Eye (tissue), 1 donor: ENCODE data around the gene HTATSF1.
A peak's percentile ranks its signal among the peaks of the same experiment; 100 is the strongest.

ENCODE experiments used
- DNase-seq: peaks from one replicate; pipeline ENCODE4 v3.0.0-alpha.2; 2015

The HTATSF1 gene

DNA sequence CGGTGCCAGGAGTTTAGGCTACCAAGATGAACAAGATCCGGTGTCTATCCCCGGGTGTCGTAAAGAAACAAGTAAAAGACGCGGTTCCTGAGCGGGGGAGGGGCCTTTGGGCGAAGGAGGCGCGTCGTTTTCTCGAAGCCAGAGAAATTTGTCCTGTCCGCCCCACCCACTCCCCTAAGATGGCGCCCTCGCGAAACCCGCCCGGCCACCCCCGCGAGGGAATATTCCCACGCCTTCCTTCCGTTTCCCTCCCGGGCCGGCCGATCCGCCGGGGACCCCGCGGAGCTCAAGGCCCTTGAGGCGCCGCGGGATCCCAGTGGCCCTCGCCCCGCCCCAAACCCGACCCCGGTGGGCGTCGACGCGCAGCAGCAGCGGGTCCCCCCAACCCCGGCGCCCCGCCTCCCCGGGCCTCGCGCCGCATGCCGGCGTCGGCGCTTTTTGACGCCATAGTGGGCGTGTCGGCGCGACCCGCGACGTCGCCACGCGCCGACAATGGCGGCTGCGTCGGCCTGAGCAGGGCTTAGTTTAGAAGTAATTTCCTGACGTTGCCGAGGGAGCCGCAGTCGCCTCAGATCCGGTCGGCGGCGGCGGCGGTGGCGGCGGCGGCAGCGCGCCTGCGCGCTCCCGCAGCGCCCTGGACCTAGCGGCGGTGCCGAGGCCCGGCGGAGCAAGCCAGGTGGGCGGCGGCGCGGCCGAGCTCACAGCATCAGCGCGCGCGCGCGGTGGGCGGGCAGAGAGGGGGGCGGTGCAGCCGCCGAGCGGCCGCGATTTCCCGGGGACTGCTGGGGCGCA lies 432 bp upstream of the HTATSF1 start:
- peak; percentile 93 for DNase-seq

DNA sequence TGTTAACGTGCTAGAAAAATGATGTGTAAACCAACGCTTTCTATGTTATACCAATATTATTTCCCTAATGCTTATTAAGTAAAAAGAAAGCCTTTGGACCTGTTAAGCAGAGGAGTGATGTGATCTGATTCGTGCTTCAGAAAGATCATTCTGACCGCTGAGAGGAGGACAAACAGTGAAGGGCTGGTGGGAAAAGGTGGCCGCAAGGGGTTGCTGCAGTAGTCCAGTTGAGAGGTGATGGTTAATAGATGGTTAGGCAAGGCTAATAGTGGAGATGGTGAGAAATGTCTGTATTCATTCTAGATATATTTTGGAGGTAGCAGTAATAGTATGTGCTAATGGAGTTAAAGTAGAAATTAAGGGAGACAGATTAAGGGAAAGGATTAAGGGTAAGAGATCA lies 21.7 kb downstream of the HTATSF1 start:
- no peak for DNase-seq

DNA sequence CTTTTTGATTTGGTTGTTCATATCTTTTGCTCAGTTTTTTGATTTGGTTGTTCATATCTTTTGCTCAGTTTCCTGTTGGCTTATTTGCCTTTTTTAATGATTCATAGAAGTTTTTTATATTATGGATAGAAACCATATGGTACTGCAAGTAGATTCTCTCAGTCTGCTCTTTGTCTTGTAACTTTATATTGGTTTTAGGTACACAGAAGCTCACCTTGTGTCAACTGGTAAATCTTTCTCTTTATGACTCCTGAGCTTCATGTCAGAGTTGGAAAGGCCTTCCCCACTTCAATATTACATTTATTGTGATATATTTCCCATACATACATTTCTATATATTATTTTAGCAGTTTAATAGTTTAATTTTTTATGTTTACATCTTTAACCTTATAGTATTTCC lies 26.4 kb downstream of the HTATSF1 start:
- no peak for DNase-seq

DNA sequence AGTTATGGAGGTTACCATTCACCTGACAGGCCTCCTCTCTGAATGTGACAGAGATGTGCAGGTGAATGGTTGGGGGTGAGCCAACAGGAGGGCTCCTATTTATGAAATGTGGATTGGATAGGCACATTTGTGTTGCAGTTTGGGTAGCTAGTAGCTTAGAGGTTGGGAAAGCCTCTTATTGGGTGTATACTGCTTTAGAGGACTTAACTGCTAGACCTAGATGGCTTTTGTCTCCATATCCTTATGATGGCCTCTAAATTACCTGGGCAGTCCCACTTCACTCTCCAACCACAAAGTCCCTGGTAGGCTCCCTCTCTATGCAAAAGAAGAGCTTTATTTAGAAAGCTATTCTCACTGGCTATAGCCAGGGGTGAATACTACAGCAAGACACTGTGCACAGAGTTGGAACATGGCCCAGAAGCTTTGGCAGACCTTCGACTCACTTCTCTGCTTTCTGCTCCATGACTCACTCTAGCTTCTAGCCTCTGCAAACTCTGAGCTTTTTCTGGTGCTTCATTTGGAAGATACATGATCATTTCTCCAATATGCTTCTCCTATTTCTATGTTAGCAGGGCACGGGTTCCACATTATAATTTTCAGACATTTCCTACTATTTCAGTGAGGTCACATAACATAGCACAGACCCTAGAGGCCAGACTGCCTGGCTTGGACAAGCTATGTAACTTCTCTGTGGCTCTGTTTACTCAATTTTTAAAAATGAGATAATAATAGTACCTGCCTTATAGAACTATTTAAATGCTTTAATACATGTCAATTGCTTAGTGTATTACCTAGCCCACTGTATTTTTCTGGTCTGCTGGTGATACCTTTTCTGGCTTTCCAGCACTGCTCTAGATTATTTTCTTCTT lies 28.6 kb downstream of the HTATSF1 start:
- peak; percentile 12 for DNase-seq

DNA sequence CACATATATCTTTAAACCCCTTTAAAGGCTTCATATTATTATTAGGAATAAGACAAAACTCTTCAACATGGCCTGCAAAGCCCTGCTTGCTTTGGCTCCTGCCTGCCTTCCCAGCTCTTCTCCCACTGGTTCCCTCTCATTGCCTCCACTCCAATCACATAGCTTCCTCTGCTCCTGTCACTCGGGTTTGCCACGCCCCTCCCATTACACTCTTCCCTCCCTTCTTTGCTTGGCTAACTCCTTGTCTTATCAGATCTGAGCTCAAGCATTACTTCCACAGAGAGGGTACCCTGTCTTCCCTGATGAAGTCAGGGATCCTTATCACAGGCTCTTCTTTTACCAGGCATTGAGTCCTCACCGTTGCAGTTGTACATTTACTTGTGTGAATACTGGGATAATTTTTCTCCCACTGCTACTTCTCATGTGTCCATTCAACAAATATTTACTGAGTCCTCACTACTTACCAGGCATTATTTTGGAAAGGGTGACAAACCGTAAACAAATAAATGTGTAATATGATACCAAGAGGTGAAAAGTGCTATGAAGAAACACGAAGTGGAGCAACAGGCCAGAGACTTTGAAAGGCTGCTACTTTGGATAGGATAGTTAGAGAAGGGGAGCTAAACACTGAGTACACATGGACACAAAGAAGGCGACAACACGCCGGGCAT lies 31.4 kb downstream of the HTATSF1 start:
- no peak for DNase-seq

DNA sequence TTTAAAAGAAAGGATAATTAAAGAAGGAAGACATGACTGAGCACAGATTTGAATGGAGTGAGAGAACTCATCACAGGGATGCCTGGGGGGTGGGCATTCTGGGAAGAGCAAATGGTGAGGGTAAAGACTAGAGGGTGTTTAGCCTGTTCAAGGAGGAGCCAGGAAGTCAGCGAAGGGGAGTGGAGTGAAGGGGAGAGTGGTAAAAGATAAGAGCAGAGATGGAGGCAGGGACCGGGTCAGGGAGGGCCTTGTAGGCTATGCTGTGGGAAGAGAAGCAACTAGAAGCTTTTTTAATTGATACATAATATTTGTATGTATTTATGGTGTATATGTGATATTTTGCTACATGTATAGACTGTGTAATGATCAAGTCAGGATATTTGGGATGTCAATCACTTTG lies 32.4 kb downstream of the HTATSF1 start:
- no peak for DNase-seq

DNA sequence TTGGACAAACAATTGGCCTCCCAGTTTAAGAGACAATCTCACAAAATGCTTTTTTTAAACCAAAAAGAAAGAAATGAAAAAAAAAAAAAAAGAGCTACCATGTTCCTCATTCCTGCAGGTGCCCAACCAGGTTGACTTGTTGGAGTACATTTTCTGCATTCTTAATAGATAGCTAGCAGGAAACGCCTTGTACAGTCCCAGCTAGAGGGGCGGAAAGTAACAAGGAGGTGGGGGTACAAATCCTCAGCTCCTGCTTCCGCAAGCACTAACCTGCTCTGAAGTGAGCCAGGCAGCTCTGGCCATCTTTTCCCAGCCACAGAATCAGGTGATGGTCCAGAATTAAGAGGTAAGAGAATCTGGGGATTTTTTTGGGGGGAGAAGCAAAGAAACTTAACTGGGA lies 34.6 kb downstream of the HTATSF1 start, which contains the start of gene VGLL1:
VGLL1 (plus strand) TSS at position 265 of the 400 bp plus-strand sequence. CDS start 3,806 bp downstream, outside the sequence.
- no peak for DNase-seq

DNA sequence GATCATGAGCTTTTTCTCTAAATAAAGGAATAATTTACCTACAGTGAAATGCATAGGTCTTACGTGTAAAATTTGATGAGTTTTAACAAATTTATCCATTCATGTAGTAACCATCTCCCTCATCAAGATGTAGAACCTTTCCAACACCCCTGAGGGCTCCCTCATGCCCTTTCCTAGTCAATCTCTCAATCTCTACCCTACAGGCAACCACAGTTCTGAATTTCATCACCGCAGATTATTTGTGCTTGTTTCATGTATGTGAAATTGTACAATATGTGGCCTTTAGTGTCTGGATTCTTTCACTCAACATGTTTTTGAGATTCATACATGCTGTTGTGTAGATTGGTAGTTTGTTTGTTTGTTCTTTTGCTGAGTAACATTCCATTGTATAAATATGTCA lies 36.7 kb downstream of the HTATSF1 start:
- DNase-seq: no peak

DNA sequence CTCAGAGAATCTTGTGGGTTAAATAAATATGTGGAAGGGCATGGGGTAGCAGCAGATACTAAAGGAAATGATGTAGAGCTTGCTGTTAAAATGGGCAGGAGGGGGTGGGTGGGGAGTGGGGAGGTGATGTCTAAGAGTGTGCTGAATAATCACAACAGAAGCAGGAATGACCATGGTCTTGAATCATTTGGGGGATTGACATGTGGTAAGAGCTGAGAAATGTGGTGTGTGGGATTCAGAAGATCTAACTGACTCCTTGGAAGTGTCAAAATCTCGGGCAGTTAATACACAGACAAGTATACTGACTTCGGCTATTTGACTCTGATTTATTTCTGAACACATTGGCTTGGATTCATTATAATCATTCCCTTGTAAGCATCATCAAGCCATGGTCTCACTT lies 41.4 kb downstream of the HTATSF1 start:
- DNase-seq: no peak

DNA sequence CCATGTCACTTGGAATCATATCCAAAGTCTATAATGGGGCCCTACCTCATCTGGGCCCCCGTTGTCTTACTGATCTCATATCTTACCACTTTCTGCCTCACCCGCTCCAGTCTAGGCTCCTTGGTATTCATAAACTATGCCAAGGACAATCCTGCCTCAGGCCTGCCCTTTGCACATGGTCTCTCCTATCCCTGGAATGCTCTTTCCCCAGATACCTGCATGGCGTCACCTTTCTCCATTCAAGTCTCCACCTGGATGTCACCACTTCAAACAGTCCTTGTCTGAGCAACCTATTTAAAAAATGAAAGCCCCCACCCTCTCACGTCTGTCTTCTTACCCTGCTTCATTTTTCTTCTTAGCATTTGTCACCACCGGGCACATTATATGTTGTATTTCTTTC lies 42.8 kb downstream of the HTATSF1 start:
- DNase-seq: no peak

DNA sequence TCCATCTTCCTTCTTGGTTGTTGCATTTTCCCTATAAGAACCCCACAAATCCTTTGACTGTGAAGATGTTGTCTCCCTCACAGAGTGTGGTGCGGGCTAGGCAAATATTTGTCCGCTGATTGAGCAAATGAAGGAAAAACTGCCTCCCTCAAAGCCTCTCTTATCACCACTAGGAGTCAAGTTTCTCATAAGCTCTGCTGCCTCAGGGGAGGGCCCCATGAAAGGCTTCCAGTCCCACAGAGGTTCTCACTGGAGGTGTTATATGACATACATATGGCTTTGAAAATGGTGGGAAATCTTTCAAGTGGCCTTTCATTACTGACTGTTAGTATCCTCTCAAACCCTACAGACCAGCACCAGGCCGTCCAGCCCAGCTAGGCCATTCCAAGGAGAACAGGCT lies 43.9 kb downstream of the HTATSF1 start:
- no peak for DNase-seq

DNA sequence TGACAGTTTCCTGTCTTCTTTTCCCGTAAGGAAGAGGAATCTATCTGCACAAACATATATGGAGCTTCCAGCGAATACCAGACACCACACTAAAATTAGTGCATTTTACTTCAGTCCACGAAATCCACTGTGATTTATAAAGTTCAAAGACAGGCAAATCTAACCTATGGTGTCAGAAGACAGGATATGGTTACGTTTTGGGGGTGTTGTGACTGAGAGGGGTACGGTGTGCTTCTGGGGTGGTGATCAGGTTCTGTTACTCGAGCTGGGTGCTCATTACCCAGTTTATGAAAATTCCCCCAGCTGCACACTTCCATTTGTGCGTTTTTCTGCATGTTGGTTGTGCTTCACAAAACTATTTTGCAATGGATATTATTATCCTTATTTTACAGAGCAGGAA lies 44.9 kb downstream of the HTATSF1 start:
- DNase-seq: no peak

DNA sequence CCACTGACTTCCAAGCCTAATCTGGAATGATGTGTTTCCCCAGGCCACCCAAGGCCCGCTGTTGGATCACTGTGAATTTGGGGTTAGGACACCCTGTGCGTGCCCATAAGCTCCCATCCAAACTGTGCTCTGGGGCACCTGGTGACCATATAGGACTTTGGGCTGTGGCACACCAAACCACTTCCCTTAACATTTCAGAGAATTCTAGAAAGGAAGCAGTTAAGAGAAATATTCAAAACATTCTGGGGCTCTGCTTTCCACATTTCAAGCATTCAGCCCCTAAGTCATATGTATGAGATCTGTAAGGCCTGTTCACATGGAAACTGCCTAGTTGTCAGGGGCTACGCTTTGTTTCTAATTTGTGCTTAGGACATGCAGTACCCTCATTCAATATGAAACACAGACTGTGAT lies 49.0 kb downstream of the HTATSF1 start:
- DNase-seq: no peak

DNA sequence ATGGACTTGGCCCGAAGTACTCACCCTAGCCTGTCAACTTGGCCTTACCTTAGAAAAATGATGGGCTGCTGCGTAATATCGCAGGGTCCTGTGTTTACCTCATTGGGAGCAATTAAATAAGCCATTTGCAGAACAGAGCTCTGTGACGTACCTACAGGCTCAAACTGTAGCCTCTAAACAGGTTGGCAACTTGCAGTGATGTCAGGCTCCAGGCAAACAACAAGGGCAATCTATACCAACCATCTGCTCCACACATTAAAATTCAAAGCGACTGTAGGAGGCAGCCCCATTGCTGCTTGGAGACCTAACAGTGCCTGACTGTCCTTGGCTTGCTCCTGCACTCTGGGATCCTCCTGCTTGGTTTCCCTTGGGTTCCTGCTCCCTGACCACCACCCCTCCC lies 51.8 kb downstream of the HTATSF1 start:
- DNase-seq: peak; percentile 12

DNA sequence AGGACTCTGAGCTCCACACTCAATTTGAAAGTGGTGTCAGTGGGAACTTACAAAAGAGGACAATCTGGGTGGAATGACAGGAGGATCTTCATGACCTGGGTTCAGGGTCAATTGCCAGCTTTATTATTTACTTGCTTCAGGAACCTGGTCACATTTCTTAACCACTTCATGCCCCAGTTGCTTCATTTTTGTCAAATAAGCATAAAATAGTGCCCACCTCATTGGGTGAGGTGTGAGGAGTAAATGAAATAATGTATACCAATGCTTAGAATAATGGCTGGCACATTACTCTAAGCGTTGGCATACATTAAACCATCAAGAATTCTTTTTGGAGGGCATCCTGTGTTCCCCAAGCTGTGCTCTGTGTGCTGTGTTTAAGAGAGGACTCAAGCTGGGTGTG lies 54.0 kb downstream of the HTATSF1 start:
- DNase-seq: no peak

DNA sequence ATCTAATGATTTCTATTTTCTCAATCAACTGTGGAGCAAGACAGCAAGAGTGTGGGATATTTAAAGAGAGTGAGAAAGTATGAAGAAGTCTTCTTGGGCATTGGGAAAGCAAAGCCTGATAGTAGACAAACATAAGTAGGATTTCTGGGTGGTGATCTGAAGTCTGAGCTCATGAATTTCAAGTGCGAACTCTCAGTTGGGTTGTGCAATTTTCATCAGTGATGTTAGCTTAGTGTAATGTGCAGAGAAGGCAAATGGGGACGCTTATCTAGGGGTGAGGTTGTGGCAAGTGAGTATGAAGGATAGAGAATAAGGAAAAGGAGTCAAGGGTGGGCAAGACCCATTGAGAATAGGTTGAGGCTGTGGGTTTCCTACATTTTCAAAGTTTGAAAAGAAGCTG lies 58.3 kb downstream of the HTATSF1 start:
- no peak for DNase-seq
